Renal cortical epithelial cell (primary cell): ENCODE results near the gene CPNE8. TPM values are rescaled to one million over a fixed set of nuclear protein-coding genes. Genes with fewer than 3 reads are reported as not detected.

Source experiments
- DNase-seq: peaks from one replicate; pipeline ENCODE4 v3.0.0-alpha.2; 2011; ENCODE audit warnings: low read depth
- total RNA-seq: library from RNA; depleted of rRNA; stranded (reverse); fragments of >200 nt; gene quantifications from 2 replicates; pipeline ENCODE4 v1.2.3, GENCODE V29; 2014

CPNE8 gene
- total RNA-seq, 1 donor from 2014 or later = 82.4 TPM

- DNase-seq = no peak
These were observed 176.5 kb downstream of the CPNE8 start for GRCh38 chr12:38728894-38729293.

- no peak for DNase-seq
These were observed 183.7 kb downstream of the CPNE8 start for GRCh38 chr12:38721611-38722252.

- DNase-seq = no peak
These were observed 184.7 kb downstream of the CPNE8 start for GRCh38 chr12:38720661-38721060.

- DNase-seq = no peak
These were observed 192.1 kb downstream of the CPNE8 start for GRCh38 chr12:38713294-38713693.

GRCh38 chr12:38711054-38711453, 194.3 kb downstream of the CPNE8 start:
- DNase-seq = no peak

GRCh38 chr12:38708466-38708865, 196.9 kb downstream of the CPNE8 start:
- no peak for DNase-seq

GRCh38 chr12:38707648-38708047, 197.7 kb downstream of the CPNE8 start:
- DNase-seq = no peak

- DNase-seq = no peak
These were observed 208.1 kb downstream of the CPNE8 start for GRCh38 chr12:38697289-38697688.

GRCh38 chr12:38695057-38695456, 210.3 kb downstream of the CPNE8 start:
- DNase-seq = no peak

- peak; percentile 6 for DNase-seq
These were observed 214.2 kb downstream of the CPNE8 start for GRCh38 chr12:38691164-38691563.

- peak; percentile 2 for DNase-seq
These were observed 214.7 kb downstream of the CPNE8 start for GRCh38 chr12:38690646-38691045.

- DNase-seq = no peak
These were observed 215.7 kb downstream of the CPNE8 start for GRCh38 chr12:38689704-38690103.

GRCh38 chr12:38689195-38689594, 216.2 kb downstream of the CPNE8 start:
- no peak for DNase-seq

- no peak for DNase-seq
These were observed 222.9 kb downstream of the CPNE8 start for GRCh38 chr12:38682521-38682920.

- DNase-seq = no peak
These were observed 235.9 kb downstream of the CPNE8 start for GRCh38 chr12:38669530-38669929.

- no peak for DNase-seq
These were observed 236.3 kb downstream of the CPNE8 start for GRCh38 chr12:38669081-38669480.

- DNase-seq = no peak
These were observed 239.0 kb downstream of the CPNE8 start for GRCh38 chr12:38666425-38666824.

- DNase-seq = peak; percentile 29
These were observed 240.6 kb downstream of the CPNE8 start for GRCh38 chr12:38664661-38665269.

- DNase-seq = no peak
These were observed 242.6 kb downstream of the CPNE8 start for GRCh38 chr12:38662829-38663228.

- DNase-seq = no peak
These were observed 251.7 kb downstream of the CPNE8 start for GRCh38 chr12:38653650-38654049.

- no peak for DNase-seq
These were observed 256.6 kb downstream of the CPNE8 start for GRCh38 chr12:38648813-38649212.

- DNase-seq = no peak
These were observed 259.2 kb downstream of the CPNE8 start for GRCh38 chr12:38646146-38646545.

- DNase-seq = no peak
These were observed 265.8 kb downstream of the CPNE8 start for GRCh38 chr12:38639625-38640024.

- peak; percentile 28 for DNase-seq
These were observed 267.0 kb downstream of the CPNE8 start for GRCh38 chr12:38638401-38638800.
